Activated gamma-delta T cell treated with Interleukin-2 at 50 U/mL for 16 hours (primary cell): ENCODE results near the gene HPN.

Experiments
- DNase-seq: peaks from one replicate; pipeline ENCODE4 v3.0.0-alpha.2; 2020

Gene HPN

GRCh38 chr19:35108730-35109129 is 67.2 kb downstream of the HPN start:
- no peak for DNase-seq

- no peak for DNase-seq
Observed at GRCh38 chr19:35109395-35110112, 68.0 kb downstream of the HPN start.

- no peak for DNase-seq
Observed at GRCh38 chr19:35110974-35111373, 69.5 kb downstream of the HPN start.

DNA sequence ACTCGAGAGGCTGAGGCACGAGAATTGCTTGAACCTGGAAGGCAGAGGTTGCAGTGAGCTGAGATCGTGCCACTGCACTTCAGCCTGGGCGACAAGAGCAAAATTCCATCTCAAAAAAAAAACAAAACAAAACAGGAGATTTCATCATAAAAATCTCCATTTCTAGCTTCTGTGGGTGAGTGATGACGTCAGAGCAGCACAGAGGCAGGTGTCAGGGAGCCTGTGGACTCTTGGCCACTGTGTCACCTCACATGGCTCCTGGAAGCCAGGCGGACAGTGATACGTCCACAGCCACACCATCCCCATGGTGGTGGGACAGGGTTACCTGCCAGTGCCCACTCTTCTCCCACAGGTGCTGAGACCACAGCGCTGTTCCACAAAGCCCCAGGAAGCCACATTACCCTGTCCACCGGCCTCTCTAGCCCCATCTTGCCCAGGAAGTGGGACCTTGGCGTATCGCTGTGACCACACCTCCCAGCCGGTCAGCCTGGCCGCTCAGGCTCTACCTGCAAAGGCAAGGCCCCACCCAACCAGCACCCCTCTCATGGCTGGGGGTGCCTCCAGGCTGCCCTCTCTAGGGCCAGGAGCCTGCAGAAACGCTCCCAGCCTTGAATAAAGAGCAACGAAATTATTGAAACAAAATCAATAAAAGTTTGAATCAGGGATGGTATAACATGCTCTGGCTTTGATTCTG is 71.6 kb downstream of the HPN start:
- DNase-seq: no peak

DNA sequence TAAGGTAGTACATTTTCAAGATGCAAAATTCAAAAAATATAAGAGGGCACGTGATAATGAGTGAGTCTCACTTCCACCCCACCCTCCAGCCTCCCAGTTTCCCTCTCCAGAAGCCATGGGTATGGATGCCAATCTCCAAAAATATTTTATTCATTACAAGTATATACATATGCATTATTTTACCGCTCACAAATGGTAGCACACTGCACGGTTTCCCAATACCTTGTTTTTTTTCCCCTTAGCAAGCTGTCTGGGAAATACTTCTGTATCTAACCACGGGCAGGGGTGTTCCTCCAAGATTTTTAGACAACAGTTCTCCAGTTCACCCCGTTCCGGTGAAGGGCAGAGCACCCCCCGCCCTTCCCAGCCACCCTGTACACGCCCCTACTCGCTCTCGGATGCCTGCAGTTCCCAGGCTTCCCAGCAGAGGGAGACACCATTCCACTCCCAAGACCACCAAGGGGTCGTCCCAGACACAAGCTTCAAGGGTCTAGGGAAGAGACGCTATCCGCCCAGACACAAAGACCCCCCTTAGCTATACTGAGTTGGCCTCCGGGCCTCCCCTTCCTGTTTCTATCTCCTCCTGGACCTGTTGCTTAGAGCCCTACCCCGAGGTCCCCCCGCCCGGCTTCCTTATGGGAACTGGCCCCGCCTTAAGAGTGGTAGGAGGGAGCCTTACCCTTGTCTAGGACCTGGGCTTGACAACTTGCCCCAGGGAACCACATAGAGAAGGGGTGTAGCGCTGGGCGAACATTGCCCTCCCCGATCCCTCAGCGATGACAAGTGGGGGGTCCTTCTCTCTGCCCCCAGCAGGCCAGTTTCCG is 73.0 kb downstream of the HPN start:
- DNase-seq: peak; percentile 69

GRCh38 chr19:35115177-35115951 is 73.8 kb downstream of the HPN start, which contains the start of gene FXYD3:
Gene FXYD3, plus strand, starts transcription at chr19:35115823. Its CDS starts 3,554 bp downstream, at chr19:35119377.
- no peak for DNase-seq
